Measurements from ENCODE around the gene CATSPERE. TPM values are rescaled to one million over a fixed set of nuclear protein-coding genes. Genes with fewer than 3 reads are reported as not detected.

Gene CATSPERE
- under 1 TPM; 0.22 to 0.27 TPM for total RNA-seq

- no peak for TF ChIP-seq CTCF (IDR thresholded peaks at IDR 0.05)
- peaks cover 4% of the 10 kb centered on the region for H3K4me1 ChIP-seq
- H3K36me3 ChIP-seq, result no peaks in the 10 kb centered on the region
- H3K27ac ChIP-seq, result peak within 1 kb of the TSS; percentile 83
- intact Hi-C loops (cut with DNase I), result no loop called here
- DNase-seq, result peak; percentile 84
- peak within 1 kb of the TSS; percentile 75 to 78 for H3K9ac ChIP-seq (ENCODE audit: low read depth in 2 of 2, low read length in 2 of 2)
- H3K9me3 ChIP-seq, result no peaks in the 10 kb centered on the region
- peak within 1 kb of the TSS; percentile 46 for H3K4me3 ChIP-seq
- no peaks in the 10 kb centered on the region for H3K27me3 ChIP-seq
Measured at GRCh38 chr1:244461245-244462071, at the start of gene CATSPERE. CATSPERE (plus strand) TSS chr1:244461273; CDS start chr1:244461430, 157 bp downstream.

GRCh38 chr1:244412176-244412575 lies 48.9 kb upstream of the CATSPERE start:
- TF ChIP-seq CTCF (IDR thresholded peaks at IDR 0.05), result no peak
- no peaks in the 10 kb centered on the region for H3K4me1 ChIP-seq
- no peaks in the 10 kb centered on the region for H3K9me3 ChIP-seq
- H3K27me3 ChIP-seq, result no peaks in the 10 kb centered on the region
- no peak for DNase-seq
- no peak overlapping the region for H3K4me3 ChIP-seq
- H3K36me3 ChIP-seq, result peaks cover 8% of the 10 kb centered on the region
- H3K9ac ChIP-seq (ENCODE audit: low read depth in 2 of 2, low read length in 2 of 2), result no peak overlapping the region
- intact Hi-C loops (cut with DNase I), result no loop called here
- no peak overlapping the region for H3K27ac ChIP-seq

- no peak for TF ChIP-seq CTCF (IDR thresholded peaks at IDR 0.05)
- no peak overlapping the region for H3K27ac ChIP-seq
- no peaks in the 10 kb centered on the region for H3K27me3 ChIP-seq
- intact Hi-C loops (cut with DNase I), result no loop called here
- no peak overlapping the region for H3K4me3 ChIP-seq
- H3K4me1 ChIP-seq, result no peaks in the 10 kb centered on the region
- H3K36me3 ChIP-seq, result peaks cover 15% of the 10 kb centered on the region
- no peak for DNase-seq
- no peaks in the 10 kb centered on the region for H3K9me3 ChIP-seq
- H3K9ac ChIP-seq (ENCODE audit: low read depth in 2 of 2, low read length in 2 of 2), result no peak overlapping the region
Measured at GRCh38 chr1:244413736-244414135, 47.3 kb upstream of the CATSPERE start.

GRCh38 chr1:244414543-244414942 lies 46.5 kb upstream of the CATSPERE start:
- Histone ChIP-seq H3K4me1 (no peaks in the 10 kb centered on the region), H3K9ac (ENCODE audit: low read depth in 2 of 2, low read length in 2 of 2) (no peak overlapping the region), H3K36me3 (peaks cover 15% of the 10 kb centered on the region), H3K27me3 (no peaks in the 10 kb centered on the region), H3K27ac (no peak overlapping the region), H3K9me3 (no peaks in the 10 kb centered on the region), H3K4me3 (no peak overlapping the region)
- intact Hi-C loops (cut with DNase I), result no loop called here
- no peak for TF ChIP-seq CTCF (IDR thresholded peaks at IDR 0.05)
- DNase-seq, result no peak

- no peak overlapping the region for H3K9ac ChIP-seq (ENCODE audit: low read depth in 2 of 2, low read length in 2 of 2)
- H3K9me3 ChIP-seq, result no peaks in the 10 kb centered on the region
- TF ChIP-seq CTCF (IDR thresholded peaks at IDR 0.05), result no peak
Measured at GRCh38 chr1:244419024-244419423, 42.0 kb upstream of the CATSPERE start.

More at GRCh38 chr1:244419024-244419423, 42.0 kb upstream of the CATSPERE start:
- no peaks in the 10 kb centered on the region for H3K4me1 ChIP-seq
- no peak overlapping the region for H3K4me3 ChIP-seq
- no peak for DNase-seq
- H3K27me3 ChIP-seq, result no peaks in the 10 kb centered on the region
- H3K27ac ChIP-seq, result no peak overlapping the region
- intact Hi-C loops (cut with DNase I), result no loop called here
- peaks cover 15% of the 10 kb centered on the region for H3K36me3 ChIP-seq

Measured in colonic mucosa (tissue), 4 donors.